HG03135 (cell line): ENCODE data around the gene METTL21A.

Experiments
- ATAC-seq: cut with Tn5 transposase; IDR thresholded peaks from one replicate; pipeline ENCODE4 v1.9.1; 2021; ENCODE audit warnings: mild to moderate bottlenecking, moderate library complexity; ENCODE audit not compliant: unreplicated experiment

The METTL21A gene

GRCh38 chr2:207624185-207625013 lies 795 bp downstream of the METTL21A start:
- peak; percentile 38 for ATAC-seq

GRCh38 chr2:207621501-207622039 lies 3.6 kb downstream of the METTL21A start:
- ATAC-seq, result no peak

- no peak for ATAC-seq
These were observed 5.4 kb downstream of the METTL21A start for GRCh38 chr2:207619764-207620203.

- no peak for ATAC-seq
These were observed 8.1 kb downstream of the METTL21A start for GRCh38 chr2:207617011-207617671.

- no peak for ATAC-seq
These were observed 9.0 kb downstream of the METTL21A start for GRCh38 chr2:207616185-207616584.

GRCh38 chr2:207614824-207615223 lies 10.4 kb downstream of the METTL21A start:
- ATAC-seq, result no peak

- ATAC-seq, result no peak
These were observed 12.5 kb downstream of the METTL21A start for GRCh38 chr2:207612714-207613113.

GRCh38 chr2:207606829-207607228 lies 18.4 kb downstream of the METTL21A start:
- ATAC-seq, result no peak

- ATAC-seq, result no peak
These were observed 18.8 kb downstream of the METTL21A start for GRCh38 chr2:207606399-207606798.

GRCh38 chr2:207603486-207603885 lies 21.7 kb downstream of the METTL21A start:
- ATAC-seq, result no peak

GRCh38 chr2:207601774-207602173 lies 23.4 kb downstream of the METTL21A start:
- no peak for ATAC-seq

- ATAC-seq, result no peak
These were observed 25.0 kb downstream of the METTL21A start for GRCh38 chr2:207600231-207600630.

- no peak for ATAC-seq
These were observed 25.6 kb downstream of the METTL21A start for GRCh38 chr2:207599636-207600035.

GRCh38 chr2:207594731-207595130 lies 30.5 kb downstream of the METTL21A start:
- ATAC-seq, result no peak

GRCh38 chr2:207594264-207594663 lies 30.9 kb downstream of the METTL21A start:
- no peak for ATAC-seq

GRCh38 chr2:207593277-207593676 lies 31.9 kb downstream of the METTL21A start:
- no peak for ATAC-seq

- ATAC-seq, result no peak
These were observed 36.1 kb downstream of the METTL21A start for GRCh38 chr2:207589143-207589542.

- ATAC-seq, result no peak
These were observed 37.9 kb downstream of the METTL21A start for GRCh38 chr2:207587305-207587704.

- no peak for ATAC-seq
These were observed 40.2 kb downstream of the METTL21A start for GRCh38 chr2:207584952-207585351.

- no peak for ATAC-seq
These were observed 53.8 kb downstream of the METTL21A start for GRCh38 chr2:207571370-207571769.

- no peak for ATAC-seq
These were observed 57.5 kb downstream of the METTL21A start for GRCh38 chr2:207567671-207568070.
